HG02884 (cell line): ENCODE data around the gene DRC7.
"Not testable (repeated sequence)": the region's sequence is repeated elsewhere in the genome, so short reads cannot be mapped to it uniquely, and the experiment has no call there.

Experiments
- ATAC-seq: cut with Tn5 transposase; IDR thresholded peaks from one replicate; pipeline ENCODE4 v1.9.1; 2021; ENCODE audit warnings: mild to moderate bottlenecking, moderate library complexity; ENCODE audit not compliant: unreplicated experiment

DRC7 gene

GRCh38 chr16:57760357-57761160 lies 66.0 kb downstream of the DRC7 start:
- no peak for ATAC-seq

DNA sequence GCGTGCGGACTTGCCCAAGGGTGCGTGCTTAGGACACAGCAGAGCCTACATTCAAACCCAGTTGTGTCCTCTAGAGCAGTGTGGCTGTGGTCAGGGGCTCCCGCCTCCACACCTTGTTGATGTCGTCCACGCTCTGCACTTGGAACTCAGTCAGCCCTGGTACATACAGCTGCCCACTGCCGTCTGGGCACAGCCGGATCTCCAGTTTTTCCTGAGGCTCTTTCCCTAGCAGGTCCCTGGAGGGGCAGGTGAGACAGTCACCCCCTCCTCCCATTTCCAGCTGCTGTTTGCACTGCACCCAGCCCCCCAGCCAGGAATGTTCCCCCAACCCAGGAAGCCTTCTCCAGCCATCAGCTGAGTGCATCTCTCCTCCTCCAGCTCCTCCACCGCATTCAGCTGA lies 66.7 kb downstream of the DRC7 start:
- ATAC-seq: no peak

DNA sequence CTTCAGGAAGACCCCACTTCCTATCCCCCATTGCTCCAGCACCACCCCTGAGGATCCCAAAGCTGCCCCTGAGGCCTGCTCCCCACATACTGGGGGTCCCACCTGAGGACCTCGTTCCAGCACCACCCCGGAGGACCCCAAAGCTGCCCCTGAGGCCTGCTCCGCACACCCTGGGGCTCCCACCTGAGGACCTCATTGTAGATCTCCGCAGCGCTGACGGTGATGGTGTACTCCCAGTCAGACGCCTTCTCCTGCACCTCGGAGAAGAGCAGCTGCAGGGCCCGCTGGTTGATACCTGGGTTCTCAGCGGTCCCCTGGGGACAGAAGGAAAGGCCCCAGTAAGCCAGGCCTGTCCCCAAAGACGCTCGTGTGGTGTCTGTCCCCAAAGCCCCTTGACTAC lies 67.4 kb downstream of the DRC7 start:
- no peak for ATAC-seq

DNA sequence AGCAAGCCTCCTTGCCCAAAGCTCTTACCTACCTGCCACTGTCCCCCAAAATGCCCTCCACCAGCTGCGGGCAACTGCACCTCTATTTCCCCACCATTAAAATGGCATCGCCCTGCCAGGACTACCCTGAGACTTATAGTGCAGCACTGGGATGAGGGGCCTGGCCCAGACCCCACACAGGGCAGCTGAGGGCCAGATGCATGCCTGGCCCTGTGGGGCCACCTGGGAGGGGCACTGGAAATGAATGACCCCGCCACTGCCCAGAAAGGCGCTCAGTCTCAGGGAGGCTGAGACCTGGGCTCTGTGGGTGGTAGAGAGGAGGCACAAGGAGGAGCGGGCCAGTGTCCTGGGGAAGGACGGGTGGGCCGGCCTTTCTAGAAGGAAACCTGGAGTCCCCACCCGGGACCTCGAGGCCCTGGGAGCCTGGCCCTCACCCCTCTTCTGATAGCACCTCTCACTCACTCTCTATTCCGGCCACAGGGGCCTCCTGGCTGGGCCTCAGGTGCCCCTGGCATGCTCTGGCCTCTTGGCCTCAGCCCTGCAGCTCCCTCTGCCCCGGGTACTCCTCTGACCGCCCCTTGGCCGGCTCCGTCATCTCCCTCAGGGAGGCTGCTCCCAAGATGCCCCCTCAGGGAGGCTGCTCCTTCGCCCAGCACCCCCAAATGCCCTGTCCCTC lies 67.9 kb downstream of the DRC7 start:
- ATAC-seq: no peak

GRCh38 chr16:57763285-57764005 lies 68.8 kb downstream of the DRC7 start:
- no peak for ATAC-seq

GRCh38 chr16:57764006-57764340 lies 69.4 kb downstream of the DRC7 start:
- ATAC-seq: no peak

- no peak for ATAC-seq
Observed at GRCh38 chr16:57764341-57765159, 69.9 kb downstream of the DRC7 start.

DNA sequence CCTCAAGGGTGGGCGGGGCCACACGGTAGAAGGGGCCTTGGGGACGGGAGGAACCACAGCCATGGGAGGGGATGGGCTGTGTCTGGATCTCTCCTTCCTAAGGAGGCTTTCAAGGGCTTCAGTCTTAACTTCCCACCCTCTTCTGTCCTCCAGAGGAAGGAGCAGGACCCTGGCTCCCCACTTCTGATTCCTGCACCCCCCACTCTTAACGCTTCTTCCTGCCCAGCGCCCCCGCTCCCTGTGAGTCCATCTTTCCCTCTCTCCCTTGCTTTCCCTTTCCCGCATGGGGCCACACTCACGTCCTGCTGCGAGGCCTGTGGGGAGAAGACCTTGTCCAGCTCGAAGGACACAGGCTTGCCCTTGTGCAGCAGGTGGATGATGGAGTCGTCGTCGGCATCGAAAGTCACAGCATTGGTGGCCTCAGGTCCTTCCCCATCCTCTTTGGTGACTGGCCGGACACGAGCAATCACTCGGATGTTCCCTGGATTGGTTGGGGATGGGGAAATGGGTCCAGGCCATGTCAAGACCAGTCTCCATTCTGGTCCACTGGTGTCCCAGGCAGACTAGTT lies 70.6 kb downstream of the DRC7 start:
- ATAC-seq: no peak

DNA sequence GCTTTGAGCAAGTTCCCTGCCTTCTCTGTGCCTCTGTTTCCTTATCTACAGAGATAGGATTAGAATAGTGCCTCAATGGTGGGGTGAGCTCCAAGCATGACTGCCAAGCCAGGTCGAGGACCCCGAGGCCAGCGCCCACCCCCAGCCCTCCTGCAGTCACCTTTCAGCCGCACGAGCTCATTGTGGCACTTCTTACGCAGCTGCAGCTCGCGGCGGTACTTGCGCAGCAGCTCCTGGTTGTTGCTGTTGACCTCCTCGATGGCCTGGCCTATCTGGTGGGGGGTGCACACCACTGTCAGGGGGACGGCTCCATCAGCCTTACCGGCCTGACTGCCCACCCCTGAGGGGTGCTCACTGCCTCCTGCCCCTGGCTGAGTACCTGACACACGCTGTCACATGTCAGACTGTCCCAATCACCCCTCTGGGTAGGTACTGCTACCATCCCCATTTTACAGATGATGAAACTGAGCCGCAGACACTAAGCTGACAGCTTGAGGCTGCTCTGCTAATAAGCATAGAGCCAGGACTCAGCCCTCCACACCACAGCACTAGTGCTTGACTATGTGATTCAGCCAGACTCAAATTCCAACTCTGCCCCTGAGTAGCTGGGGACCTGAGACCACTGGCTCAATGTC lies 72.2 kb downstream of the DRC7 start:
- ATAC-seq: no peak

DNA sequence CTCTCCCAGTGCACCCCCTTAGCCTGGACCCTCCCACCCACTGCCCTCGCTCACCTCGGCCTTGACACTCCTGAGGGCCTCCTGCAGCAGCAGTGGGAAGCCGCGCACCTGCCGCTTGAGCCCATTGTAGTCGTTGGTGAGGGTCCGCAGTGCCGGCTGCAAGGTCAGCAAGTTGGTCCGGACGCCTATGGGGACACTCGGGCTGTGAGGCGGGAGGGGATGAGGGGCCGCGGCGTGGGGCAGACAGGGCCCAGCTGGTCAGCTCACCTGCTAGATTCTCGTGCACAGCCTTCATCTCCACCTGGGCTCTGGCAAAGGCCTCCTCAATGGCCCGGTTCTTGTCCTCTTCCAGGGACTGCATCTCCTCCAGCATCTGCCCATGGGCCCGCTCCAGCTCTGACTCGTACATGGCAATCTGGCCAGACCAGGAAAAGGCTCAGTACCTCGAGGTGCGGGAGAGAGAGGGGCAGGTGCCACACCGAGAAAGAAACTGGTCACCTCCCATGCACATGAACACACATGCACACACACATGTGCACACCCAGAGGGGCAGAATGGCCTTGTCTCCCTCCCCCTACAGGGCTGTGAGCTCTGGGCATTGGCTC lies 75.0 kb downstream of the DRC7 start:
- ATAC-seq: no peak

- ATAC-seq: no peak
Observed at GRCh38 chr16:57770361-57770760, 75.8 kb downstream of the DRC7 start.

DNA sequence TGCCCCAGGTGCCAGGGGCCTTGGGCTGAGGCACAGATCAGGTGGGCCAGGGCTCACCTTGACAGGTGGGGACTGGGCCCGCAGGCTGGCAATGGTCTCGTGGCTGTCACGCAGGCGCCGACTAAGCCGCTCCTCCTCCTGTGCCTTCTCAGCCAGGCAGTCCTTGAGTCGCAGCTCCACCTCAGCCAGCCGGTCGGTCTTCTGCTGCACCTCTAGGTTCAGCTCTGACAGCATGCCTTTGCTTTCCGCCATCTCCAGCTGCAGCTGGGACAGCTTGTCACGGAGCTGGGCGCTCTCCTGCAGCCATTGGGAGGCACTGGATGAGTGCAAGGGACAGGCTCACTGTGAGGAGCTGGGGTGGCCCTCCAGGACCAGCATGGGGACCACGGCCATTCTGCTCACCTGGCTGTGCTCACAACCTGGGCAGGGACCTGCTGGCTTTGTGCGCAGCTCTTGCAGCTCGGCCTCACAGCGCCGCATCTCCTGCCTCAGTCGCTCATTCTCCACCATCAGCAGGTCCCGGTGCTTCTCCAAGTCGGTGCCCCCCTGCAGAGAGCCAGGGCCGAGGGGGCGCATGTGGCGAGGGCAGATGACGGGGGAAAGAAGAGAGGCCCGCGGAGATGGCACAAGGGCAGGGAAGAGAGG lies 76.7 kb downstream of the DRC7 start:
- ATAC-seq: no peak

DNA sequence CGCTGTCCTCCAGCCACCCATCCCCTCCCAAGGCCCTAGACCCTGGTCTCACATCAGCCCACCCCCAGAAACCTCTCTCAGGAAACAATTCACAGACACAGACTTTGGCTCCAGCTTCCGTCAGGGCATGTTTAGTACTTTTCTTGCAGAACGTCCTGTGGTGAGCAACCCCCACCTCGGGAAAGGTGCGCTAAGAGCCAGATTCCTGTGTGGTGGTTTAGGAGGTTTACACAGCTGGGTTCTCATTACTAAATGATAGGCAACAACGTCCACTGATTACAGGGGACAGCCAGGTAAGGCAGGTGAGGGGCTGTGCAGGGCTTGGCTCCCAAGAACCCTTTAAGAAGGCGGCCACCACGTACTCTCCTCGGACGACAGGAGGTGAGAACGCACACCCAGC lies 78.4 kb downstream of the DRC7 start:
- no peak for ATAC-seq

DNA sequence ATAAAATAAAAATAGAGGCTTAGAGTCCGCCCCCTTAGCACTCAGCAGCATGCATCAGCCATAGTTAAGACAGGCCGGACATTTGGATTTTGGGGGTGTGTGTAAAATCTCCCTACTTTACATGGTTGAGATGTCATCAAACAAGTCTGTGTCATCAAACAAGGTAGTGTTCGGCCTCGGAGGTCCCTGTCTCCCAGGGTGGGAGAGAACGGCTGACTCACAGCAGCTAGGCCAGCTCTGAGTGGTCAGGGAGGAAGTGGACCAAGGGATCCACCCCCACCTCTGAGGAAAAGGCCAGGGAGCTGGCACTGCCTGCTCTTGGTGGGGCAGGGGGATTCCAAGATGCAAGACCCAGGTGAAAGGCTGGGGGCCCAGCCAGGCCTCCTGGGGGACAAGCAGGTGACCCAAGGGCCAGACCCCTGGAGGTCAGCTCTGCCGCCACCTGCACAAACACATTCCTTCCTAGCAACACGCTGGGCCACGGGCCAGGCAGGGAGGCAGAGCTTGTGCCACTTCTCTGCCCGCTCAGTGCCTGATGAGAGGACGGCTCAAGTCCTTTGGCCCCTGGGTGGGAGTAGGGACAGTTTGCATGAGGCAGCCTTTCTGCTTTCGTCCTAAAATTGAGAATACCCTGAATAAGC lies 79.2 kb downstream of the DRC7 start:
- no peak for ATAC-seq

GRCh38 chr16:57774705-57775285 lies 80.2 kb downstream of the DRC7 start:
- ATAC-seq: no peak

- no peak for ATAC-seq
Observed at GRCh38 chr16:57775661-57776469, 81.3 kb downstream of the DRC7 start.

- ATAC-seq: no peak
Observed at GRCh38 chr16:57778658-57779057, 84.1 kb downstream of the DRC7 start.

GRCh38 chr16:57779836-57780235 lies 85.2 kb downstream of the DRC7 start:
- ATAC-seq: not testable (repeated sequence)
